ENCODE data around the gene GALNT6. TPM values are rescaled to one million over a fixed set of nuclear protein-coding genes. Genes with fewer than 3 reads are reported as not detected.

GALNT6 gene
- total RNA-seq, 1 donor from 2014 or later: 3.7 TPM

DNA sequence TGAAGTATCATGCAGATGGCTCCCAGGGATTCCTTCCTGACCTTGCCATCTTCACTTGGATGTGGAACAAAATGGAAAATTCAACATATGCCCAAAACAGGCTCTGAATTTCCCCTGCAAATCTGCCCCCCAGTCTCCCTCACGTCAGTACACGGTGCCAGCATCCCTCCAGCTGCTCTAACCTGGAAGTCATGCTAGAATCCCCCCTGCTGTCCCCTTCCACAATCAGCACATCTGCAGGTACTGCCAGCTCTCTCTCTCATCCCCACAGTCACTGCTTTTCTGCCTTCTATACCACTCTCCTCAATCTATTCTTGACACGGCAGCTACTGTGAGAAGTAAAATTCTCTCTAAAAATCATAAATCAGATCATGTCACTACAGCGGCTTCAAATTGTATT, 21.6 kb downstream of the GALNT6 start:
- no peak for DNase-seq (ENCODE audit: low spot score, unreplicated experiment)
- Mint-ChIP-seq H3K27me3 (no peaks in the 10 kb centered on the region), H3K4me3 (ENCODE audit: low read depth) (no peak overlapping the region), H3K9me3 (ENCODE audit: low read depth) (no peaks in the 10 kb centered on the region), H3K4me1 (ENCODE audit: low read depth) (peaks cover 11% of the 10 kb centered on the region), H3K36me3 (ENCODE audit: insufficient read depth) (no peaks in the 10 kb centered on the region), H3K27ac (peak overlapping the region; percentile 10)
- TF ChIP-seq, protein P1, sequence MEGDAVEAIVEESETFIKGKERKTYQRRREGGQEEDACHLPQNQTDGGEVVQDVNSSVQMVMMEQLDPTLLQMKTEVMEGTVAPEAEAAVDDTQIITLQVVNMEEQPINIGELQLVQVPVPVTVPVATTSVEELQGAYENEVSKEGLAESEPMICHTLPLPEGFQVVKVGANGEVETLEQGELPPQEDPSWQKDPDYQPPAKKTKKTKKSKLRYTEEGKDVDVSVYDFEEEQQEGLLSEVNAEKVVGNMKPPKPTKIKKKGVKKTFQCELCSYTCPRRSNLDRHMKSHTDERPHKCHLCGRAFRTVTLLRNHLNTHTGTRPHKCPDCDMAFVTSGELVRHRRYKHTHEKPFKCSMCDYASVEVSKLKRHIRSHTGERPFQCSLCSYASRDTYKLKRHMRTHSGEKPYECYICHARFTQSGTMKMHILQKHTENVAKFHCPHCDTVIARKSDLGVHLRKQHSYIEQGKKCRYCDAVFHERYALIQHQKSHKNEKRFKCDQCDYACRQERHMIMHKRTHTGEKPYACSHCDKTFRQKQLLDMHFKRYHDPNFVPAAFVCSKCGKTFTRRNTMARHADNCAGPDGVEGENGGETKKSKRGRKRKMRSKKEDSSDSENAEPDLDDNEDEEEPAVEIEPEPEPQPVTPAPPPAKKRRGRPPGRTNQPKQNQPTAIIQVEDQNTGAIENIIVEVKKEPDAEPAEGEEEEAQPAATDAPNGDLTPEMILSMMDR (IDR thresholded peaks at IDR 0.05; ENCODE audit: unreplicated experiment): no peak

DNA sequence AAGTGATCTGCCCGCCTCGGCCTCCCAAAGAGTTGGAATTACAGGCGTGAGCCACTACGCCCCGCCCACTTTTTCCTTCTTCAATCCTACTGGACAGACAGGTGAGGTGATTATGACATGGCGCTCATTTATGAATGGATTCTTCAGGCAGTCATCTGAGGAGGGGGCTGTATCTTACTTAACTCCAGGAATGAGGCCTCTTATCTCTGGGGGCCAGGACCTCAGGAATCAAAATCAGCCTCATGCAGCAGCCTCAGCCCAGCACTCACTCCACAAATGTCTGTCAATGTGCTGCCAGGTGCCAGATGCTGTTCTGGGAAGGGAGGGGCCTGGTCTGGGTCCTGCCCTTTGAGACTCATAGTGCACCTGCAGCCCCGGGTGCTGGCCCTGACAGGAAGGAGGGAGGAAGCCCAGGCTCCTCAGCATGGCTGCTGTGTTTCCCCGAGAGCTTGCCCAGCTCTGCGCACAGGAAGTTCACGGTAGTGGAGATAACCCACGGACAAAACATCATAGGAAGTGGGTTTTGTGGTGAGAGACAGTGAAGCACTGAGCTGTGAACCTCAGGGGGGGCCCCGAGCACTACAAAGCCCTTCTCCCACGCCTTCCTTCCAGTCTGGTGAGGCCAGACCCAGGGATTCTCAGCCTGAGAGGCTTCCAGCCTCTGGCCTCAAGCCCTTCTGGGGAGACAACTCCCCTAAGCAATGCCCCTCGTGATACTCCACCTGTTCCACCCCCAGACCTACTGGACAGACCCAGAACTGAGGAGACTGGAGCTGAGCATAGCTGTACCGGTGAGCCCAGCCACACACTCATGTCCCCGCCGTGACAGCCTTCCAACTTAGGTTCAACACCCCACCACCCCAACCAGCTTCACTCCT, 22.3 kb downstream of the GALNT6 start:
- Mint-ChIP-seq H3K4me3 (ENCODE audit: low read depth) (no peak overlapping the region), H3K9me3 (ENCODE audit: low read depth) (no peaks in the 10 kb centered on the region), H3K27me3 (no peaks in the 10 kb centered on the region), H3K27ac (peak overlapping the region; percentile 10), H3K36me3 (ENCODE audit: insufficient read depth) (no peaks in the 10 kb centered on the region), H3K4me1 (ENCODE audit: low read depth) (peaks cover 11% of the 10 kb centered on the region)
- TF ChIP-seq, protein P1 (IDR thresholded peaks at IDR 0.05; ENCODE audit: unreplicated experiment): no peak
- DNase-seq (ENCODE audit: low spot score, unreplicated experiment): no peak

DNA sequence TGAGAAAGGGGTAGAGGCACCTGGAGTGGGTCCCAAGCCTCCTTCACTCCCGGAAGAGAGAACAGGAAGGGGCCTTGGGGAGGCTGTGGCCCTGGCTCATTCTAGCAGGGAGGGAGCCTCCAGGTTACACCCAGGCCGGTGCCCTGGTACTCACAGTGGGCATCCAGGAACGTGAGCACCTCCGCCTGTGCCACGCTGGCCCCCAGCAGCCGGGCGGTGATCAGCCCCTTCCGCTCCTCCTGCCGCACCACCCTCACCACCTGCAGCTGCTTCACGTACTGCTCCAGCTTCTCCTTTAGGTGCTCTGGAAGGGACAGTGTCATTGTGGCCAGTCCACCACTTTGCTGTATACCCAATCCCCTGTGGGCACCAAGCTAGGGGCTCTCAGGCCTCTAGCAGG, 25.9 kb downstream of the GALNT6 start:
- peaks cover 6% of the 10 kb centered on the region for H3K4me1 Mint-ChIP-seq (ENCODE audit: low read depth)
- no peaks in the 10 kb centered on the region for H3K36me3 Mint-ChIP-seq (ENCODE audit: insufficient read depth)
- DNase-seq (ENCODE audit: low spot score, unreplicated experiment): no peak
- H3K27ac Mint-ChIP-seq: peak overlapping the region; percentile 86
- H3K27me3 Mint-ChIP-seq: no peaks in the 10 kb centered on the region
- H3K9me3 Mint-ChIP-seq (ENCODE audit: low read depth): no peaks in the 10 kb centered on the region
- TF ChIP-seq, protein P1 (IDR thresholded peaks at IDR 0.05; ENCODE audit: unreplicated experiment): no peak
- no peak overlapping the region for H3K4me3 Mint-ChIP-seq (ENCODE audit: low read depth)

DNA sequence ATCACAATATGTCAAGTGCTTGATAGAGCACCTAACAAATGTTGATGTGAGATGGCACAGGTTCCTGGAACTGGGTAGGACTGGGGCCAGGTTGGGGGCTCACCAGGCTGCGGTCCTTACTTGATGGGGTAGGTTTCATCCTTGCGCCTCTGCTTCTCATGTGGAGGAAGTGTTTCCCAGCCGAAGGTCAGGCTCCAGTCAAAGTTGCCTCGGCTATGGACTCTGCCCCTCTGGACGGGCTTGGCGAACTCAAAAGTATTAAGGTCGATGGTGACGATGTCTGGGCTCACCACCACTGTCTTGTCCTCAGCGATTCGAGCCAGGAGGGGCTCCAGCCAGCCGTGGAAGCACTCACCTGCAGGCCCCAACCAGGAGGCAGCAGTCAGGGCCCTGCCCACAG, 27.2 kb downstream of the GALNT6 start:
- no peak overlapping the region for H3K4me3 Mint-ChIP-seq (ENCODE audit: low read depth)
- H3K9me3 Mint-ChIP-seq (ENCODE audit: low read depth): no peaks in the 10 kb centered on the region
- TF ChIP-seq, protein P1 (IDR thresholded peaks at IDR 0.05; ENCODE audit: unreplicated experiment): no peak
- no peak overlapping the region for H3K27ac Mint-ChIP-seq
- H3K27me3 Mint-ChIP-seq: no peaks in the 10 kb centered on the region
- peaks cover 6% of the 10 kb centered on the region for H3K4me1 Mint-ChIP-seq (ENCODE audit: low read depth)
- H3K36me3 Mint-ChIP-seq (ENCODE audit: insufficient read depth): no peaks in the 10 kb centered on the region
- DNase-seq (ENCODE audit: low spot score, unreplicated experiment): no peak

DNA sequence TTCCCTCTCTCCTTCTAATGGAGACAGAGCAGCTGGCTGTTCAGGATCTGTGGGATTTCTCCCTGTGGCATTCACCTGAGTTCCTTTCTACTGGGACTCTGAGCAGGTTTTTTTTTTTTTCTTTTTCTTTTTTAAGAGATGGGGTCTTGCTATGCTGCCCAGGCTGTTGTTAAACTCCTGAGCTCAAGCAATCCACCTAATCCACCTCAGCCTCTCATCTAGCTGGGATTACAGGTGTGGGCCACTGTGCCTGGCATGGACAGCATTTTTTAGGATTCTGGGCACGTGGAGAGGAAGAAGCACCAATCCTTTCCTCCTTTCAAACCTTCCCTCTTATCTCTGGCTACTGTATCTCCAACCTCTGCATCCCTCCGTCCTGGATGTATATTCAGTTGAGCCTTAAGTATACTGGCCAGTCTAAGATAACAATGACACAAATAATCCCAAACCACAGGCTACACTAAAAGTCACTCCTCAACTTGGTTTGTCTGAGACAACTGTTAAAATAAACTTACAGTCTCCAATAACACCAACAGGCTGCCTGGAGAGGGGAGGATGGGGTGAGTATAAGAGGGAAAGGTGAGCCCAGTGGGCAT, 28.4 kb downstream of the GALNT6 start:
- no peak overlapping the region for H3K27ac Mint-ChIP-seq
- DNase-seq (ENCODE audit: low spot score, unreplicated experiment): no peak
- no peak overlapping the region for H3K4me3 Mint-ChIP-seq (ENCODE audit: low read depth)
- no peaks in the 10 kb centered on the region for H3K9me3 Mint-ChIP-seq (ENCODE audit: low read depth)
- H3K27me3 Mint-ChIP-seq: no peaks in the 10 kb centered on the region
- H3K4me1 Mint-ChIP-seq (ENCODE audit: low read depth): peaks cover 6% of the 10 kb centered on the region
- no peaks in the 10 kb centered on the region for H3K36me3 Mint-ChIP-seq (ENCODE audit: insufficient read depth)
- TF ChIP-seq, protein P1 (IDR thresholded peaks at IDR 0.05; ENCODE audit: unreplicated experiment): no peak

All from progenitor cell of endocrine pancreas (in vitro differentiated cells).